ENCODE measurements around the gene ABHD14A. TPM values are rescaled to one million over a fixed set of nuclear protein-coding genes. Genes with fewer than 3 reads are reported as not detected.
"Not testable (repeated sequence)": the region's sequence is repeated elsewhere in the genome, so short reads cannot be mapped to it uniquely, and the experiment has no call there.

Gene ABHD14A
- total RNA-seq (2014; rRNA removed; shearing (Covaris generic)): 21.9 and 29.1 TPM in 2 replicates

DNA sequence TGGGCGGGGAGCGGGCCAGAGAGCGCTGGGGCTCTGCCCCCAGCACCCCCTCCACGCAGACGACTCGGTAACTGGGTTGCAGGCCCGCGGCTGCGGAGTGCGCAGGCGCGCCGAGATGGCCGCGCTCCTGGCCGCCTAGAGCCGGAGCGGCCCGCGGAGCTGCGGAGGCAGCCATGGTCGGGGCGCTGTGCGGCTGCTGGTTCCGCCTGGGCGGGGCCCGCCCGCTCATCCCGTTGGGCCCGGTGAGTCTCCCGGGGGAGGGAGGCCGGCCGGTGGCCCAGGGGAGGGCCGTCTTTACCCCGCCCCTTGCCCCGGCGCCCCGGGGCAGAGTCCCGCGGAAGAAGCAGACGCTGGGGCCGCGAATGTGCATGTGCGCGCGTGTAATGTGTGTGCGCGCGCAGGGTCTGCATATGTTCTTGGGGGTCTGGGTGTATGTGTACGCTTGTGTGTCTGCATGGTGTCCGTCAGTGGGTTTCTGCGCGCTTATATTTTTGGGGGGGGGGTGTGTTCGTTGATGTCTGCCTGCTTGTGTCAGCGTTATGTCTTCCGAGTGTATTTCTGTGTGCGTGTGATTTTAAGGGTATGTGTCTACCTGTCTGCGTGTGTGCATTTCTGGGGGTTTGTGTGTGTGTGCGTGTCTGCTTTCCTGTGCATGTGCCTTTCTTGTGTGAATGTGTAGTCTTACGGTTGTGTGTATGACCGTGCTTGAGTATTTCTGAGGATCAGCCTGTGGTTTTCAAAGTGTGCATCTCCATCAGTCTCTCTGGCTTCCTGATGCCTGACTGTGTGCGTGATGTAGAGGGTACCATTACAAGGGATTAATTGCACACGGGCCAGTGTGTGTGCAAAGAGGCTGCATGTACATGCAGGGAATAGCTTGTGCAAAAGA is at the start of gene ABHD14A:
TSS of gene ABHD14A (plus strand) at position 102 of the 889 bp plus-strand sequence. CDS start at position 174, 72 bp downstream.
- peak; percentile 72 for DNase-seq (ENCODE audit: low read depth)

DNA sequence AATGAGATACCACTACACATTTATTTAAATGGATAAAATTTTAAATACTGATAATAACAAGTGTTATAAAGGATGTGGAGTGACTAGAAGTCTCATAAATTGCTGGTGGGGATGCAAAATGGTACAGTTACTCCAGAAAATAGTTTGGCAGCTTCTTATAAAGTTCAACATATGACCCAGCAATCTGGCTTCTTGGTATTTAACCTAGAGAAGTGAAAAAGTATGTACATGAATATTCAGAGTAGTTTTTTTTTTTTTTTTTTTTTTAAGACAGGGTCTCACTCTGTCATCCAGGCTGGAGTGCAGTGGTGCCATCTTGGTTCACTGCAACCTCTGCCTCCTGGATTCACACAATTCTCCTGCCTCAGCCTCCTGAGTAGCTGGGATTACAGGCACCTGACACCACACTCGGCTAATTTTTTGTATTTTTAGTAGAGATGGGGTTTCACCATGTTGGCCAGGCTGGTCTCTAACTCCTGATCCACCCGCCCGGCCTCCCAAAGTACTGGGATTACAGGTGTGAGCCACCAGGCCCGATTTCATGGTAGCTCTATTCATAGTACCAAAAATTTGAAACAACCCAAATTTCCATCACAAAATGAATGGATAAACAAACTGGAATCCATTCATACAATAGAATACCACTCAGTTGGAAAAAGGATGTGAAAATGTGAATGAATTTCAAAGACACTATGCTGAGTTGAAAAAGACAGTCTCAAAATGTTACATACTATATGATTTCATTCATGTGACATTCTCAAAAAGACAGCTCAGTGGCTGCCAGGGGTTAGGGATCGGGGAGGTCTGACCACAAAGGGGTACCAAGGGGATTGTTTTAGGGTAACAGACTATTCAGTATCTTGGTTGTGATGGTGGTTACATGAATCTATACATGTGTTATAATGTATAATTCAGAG is 47.5 kb upstream of the ABHD14A start:
- DNase-seq (ENCODE audit: low read depth): no peak

GRCh38 chr3:51928438-51928837 is 46.4 kb upstream of the ABHD14A start:
- no peak for DNase-seq (ENCODE audit: low read depth)

DNA sequence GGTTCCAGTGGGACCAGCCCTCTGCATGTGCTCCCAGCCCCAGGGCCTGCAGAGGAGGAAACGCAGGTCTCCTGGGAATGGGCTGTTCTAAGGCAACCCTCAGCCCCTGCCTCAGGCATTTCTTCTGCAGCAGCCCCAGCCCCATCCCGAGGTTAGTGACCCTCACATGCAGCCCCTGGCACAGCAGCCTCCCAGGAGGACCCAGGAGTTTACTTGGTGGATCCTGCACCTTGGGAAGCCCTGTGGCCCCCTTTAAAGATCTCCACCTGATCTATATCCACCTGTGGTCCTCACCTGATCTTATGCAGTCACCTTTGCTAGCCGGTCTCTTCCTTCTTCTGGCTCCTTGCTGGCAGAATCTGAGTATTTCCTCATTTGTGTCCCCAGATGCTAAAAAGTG is 45.9 kb upstream of the ABHD14A start:
- not testable (repeated sequence) for DNase-seq (ENCODE audit: low read depth)

DNA sequence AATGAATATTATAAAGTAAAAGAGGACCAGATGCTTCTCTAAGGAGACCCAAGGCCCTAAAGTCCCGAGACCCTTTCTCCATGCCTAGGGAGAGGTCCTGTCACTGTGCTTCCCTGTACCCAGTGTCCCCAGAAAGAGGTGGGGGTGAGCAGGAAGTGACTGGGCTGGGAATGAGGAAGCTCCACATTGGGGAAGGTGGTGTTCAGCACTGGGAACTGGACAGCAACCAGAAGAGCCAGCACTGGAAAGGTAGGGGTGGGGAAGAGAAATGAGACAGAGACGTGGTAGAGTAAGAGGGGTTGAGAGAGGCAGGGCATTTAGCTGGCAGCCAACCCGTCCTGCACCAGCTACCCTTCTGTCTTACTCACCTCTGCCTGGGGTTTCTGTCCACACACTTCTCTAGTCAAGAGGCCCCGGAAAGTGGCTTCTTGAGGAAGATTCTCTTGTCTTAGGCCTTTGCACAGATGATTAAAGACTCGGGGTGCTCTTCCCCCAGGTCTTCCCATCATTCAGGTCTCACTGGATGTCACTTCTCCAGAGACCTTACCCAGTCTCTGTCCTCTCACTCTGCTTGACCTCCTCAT is 45.4 kb upstream of the ABHD14A start:
- DNase-seq (ENCODE audit: low read depth): peak; percentile 17

DNA sequence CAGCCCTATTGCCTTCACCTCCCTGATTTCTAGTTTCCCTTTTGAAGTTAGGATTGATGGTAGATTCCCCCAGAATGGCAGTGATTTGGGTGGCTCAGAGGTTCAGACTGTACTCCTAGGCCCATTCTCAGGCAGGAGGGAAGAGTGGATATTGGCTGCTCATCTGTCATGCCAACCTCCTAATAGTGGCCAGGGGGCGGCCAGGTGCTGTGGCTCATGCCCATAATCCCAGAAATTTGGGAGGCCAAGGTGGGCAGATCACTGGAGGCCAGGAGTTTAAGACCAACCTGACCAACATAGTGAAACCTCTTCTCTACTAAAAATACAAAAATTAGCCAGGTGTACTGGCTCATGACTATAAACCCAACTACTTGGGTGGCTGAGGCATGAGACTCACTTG is 44.4 kb upstream of the ABHD14A start:
- DNase-seq (ENCODE audit: low read depth): no peak

DNA sequence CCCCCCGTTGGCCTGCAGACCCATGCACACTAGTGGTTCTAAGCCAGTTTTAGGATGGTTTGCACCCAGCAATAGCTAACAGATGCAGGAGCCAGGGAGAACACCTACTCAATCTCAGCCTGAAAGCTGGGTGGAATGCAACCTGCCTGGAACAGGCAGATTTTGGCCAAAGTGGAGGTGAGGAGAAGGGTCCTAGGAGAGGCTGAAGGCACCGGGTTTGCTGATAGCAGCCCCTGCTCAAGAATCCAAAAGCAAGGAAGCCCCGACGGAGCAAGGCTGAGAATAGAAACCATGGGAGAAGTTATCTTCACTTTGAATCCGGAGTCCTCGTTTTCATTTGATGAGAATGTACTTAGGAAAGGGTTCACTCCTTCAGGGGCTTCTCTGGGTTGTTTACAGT is 43.1 kb upstream of the ABHD14A start:
- no peak for DNase-seq (ENCODE audit: low read depth)

GRCh38 chr3:51932471-51933370 is 42.1 kb upstream of the ABHD14A start:
- DNase-seq (ENCODE audit: low read depth): no peak

- no peak for DNase-seq (ENCODE audit: low read depth)
Measured at GRCh38 chr3:51933471-51934138, 41.3 kb upstream of the ABHD14A start.

- no peak for DNase-seq (ENCODE audit: low read depth)
Measured at GRCh38 chr3:51934139-51934850, 40.6 kb upstream of the ABHD14A start.

DNA sequence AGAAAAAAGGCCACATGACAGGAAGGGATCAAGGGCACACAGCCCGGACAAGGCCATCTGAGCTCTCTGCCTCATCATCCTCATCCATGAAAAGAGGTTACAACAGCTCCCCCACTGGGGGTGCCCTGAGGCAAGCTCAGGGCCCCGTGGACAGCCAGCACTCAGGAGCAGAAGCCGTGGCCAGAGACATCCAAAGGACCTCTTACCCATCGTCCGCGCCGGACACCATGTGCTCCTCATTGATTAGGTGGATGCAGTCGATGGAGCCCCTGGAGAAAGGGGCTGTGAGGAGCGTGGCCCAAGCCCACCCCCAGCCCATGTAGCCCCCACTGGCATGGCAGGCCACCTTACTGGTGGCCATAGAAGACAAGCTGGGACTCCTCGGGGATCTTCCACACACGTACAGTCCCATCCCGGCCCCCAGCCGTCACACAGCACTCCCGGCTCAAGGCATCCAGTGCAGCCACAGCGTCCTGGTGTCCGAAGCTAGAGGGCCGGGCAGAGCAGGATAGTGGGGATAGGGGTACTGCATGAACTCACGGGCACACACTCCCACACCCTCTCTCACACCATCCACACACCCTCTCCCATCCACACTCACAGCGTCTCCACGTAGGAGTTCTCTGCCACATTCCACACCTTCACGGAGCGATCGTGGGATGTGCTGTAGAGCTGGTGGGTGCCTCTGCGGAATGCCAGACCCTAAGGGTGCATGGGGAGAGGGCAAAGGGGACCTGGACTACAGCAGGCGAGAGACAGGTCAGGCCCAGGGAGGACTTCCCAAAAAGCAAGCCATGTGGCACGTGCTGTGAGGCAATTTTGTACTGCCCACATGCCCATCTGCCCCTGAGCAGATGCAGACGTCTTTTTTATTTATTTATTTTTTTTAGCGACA is 39.6 kb upstream of the ABHD14A start:
- no peak for DNase-seq (ENCODE audit: low read depth)

DNA sequence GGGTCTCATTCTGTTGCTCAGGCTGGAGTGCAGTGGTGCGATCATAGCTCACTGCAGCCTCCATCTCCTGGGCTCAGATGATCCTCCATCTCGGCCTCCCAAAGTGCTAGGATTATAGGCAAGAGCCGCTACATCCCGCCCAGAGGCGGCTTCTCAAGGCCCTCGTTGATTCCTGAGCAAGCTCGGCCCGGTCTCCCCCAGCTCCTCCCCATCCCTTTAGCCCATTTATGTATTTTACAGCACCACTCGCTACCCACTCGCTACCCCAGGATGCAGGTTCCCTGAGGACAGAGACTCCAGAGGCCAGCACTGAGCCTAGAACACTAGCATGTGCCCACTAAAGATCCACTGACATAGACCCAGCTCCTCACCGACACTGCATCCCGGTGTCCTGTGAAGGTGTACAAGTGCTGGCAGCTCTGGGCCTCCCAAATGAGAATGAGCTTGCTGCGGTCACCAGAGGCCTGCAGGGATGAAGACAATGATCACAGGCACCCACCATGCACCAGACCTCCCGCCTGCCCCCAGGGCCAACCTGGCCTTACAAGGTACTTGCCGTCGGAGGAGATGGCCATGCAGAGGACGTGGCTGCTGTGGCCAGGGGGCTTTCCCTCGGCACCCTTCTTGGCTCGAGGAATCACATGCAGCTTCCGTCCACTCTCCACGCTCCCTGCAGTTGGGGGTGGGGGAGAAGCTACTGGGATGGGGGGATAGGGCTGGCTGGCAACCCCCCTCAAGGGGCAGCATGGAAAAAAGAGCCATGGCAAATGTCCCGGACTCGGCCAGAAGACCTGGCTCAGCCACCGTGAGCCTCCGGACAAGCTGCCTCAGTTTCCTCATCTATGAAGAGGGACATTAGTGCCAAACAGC is 38.7 kb upstream of the ABHD14A start:
- DNase-seq (ENCODE audit: low read depth): no peak

- peak; percentile 35 for DNase-seq (ENCODE audit: low read depth)
Measured at GRCh38 chr3:51937014-51937413, 37.9 kb upstream of the ABHD14A start.

- DNase-seq (ENCODE audit: low read depth): no peak
Measured at GRCh38 chr3:51937611-51938450, 37.0 kb upstream of the ABHD14A start.

- DNase-seq (ENCODE audit: low read depth): no peak
Measured at GRCh38 chr3:51938780-51939425, 36.0 kb upstream of the ABHD14A start.
